Measurements from ENCODE around the gene PALLD.
"Not testable (repeated sequence)": the region's sequence is repeated elsewhere in the genome, so short reads cannot be mapped to it uniquely, and the experiment has no call there.

The PALLD gene

DNA sequence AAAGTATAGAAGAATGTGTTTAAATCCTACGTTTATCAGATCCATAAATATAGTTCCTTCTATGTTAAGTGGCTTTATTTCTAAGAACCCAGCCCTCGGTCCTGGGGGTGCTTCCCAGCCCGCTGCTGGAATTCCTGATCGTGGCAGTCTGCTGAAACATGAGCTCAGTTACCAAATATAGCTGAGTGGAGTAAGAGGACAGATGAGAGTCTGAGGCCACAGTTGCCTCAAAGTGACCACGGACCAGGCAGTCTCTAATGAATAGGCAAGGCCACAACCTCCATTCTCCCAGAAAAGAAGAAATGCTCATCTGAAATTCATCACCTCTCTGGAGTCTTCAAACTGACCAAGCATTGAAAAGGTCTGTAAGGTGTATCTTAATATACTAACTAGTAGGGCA, at the start of gene PALLD:
TSS of gene PALLD (plus strand) at position 219 of the 400 bp plus-strand sequence.
- no peak for DNase-seq

DNA sequence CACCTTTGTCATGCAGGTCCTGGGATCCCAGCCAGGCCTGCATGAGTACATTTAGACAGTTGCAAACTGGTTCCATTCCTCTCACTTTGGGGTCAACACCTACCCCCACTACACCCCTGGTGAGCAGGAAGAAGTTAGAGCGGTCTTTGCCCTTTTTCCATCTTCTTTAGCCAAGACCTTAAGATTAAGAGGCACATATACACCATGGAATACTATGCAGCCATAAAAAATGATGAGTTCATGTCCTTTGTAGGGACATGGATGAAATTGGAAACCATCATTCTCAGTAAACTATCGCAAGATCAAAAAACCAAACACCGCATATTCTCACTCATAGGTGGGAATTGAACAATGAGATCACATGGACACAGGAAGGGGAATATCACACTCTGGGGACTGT, 47.8 kb upstream of the PALLD start:
- DNase-seq = not testable (repeated sequence)

DNA sequence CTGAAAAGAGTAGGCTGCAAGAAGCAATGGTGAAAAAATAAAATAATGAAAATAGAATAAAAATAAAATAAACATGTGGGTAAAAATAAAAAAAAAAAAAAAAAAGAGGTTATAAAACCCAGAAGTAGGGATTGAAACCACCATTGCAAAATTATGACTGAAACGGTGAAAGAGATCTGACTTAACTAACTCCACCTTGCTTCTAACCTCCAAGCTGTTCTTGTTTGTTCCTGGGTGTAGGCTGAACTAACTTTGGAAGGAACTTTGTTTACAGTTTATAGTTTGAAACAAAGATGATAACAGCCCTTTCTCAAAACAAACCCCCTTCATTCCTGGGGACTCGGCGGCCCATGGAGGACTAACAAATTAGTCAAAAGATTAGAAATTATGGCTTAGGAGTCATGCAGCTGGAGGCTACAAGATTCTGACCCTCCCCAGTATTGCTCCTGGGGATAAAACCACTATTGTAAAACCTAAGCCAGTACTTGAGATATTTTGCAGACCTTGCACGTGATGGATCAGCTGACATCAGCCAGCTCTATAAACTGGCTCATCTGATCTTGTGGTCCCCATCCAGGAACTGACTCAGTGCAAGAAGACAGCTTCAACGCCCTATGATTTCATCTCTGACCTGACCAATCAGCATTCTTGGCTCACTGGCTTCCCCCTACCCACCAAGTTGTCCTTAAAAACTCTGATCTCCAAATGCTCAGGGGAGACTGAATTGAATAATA, 47.0 kb upstream of the PALLD start:
- DNase-seq = no peak

DNA sequence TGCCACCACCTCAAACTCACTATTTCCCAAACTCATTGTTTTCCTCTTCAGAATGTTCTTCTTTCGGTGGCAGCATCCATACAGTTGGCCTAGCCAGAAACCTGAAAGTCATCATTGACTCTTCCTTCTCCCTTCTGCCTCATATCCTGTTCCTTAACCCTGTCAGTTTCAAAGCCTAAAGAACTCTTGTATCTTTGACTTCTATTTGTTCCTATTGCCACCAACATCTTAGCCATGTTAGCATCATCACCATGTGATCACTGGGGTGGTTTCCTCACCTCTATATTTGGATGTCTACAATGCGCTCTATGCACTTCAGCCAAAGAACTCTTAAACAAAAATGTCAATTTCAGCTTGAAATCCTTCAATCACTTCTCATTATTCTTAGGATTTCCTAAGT, 45.5 kb upstream of the PALLD start:
- DNase-seq = no peak

DNA sequence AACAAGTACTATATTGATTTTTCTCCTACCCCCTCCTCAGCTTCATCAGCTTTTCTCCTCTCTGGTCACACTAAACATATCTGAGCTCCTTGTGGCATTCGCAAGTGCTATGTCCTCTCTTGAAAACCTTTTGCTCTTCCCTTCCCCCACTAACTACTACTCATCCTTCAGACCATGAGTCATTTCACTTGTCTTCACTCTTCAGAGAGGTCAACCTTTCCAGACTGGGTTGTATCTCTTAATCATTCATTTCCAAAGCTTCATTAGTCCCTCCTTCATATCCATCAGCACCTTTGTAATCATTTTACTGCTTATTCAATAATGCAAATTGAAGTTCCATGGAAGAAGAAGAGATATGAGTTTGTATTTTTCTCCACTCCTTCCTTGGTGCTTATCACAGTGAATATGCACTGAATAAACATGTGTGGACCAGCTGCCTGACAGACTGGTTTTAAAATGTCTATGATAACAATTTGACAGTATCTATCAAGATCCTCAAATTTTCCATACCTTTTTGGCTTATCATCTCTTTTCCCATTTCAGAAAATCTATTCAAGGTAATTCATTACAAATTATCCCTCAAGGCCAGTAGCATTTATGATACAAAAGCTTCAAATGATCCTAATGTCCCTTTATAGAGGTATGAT, 45.0 kb upstream of the PALLD start:
- DNase-seq = no peak

DNA sequence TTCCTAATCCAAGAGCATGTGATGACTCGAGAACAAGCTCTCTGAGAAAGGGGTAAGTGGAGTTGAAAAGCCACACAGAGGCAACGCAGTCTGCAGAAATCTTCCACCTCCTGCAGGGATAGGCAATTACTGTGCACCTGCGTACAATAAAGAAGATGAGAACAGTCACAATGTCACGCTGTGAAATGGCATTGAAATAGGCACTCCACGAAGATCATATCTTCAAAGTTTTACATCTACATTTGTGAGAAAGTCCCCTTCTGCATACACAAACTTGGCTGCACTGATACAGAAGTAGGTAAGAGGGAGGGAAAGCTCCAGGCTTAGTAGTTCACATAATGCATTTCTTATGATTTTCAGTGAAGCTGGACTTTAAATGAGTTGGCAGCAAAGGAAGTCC, 43.7 kb upstream of the PALLD start:
- DNase-seq = no peak

DNA sequence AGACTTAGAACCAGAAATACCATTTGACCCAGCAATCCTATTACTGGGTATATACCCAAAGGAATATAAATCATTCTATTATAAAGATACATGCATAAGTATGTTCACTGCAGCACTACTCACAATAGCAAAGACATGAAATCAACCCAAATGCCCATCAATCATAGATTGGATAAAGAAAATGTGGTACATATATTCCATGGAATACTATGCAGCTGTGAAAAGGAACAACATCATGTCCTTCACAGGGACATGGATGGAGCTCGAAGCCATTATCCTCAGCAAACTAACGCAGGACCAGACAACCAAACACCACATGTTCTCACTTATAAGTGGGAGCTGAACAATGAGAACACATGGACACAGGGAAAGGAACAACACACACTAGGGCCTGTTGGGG, 38.6 kb upstream of the PALLD start:
- not testable (repeated sequence) for DNase-seq

DNA sequence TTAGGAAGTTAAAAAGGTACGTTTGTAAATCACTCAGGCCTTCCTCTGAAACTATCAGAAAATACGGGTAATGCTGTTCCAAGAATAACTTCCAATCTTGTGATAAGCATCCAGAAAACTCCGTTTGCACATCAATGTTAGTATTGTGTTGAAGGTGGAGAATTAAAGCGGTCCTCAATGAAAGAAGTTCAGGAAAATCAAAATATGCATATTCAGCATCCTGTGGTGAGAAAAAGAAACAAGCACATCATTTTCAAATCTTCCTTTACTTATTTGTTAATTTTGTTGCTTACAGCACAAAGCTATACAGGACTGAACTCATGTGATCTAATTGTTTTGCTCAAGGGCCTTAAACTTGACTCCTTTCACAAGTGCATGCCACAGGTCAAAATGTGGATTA, 35.0 kb upstream of the PALLD start:
- DNase-seq = no peak

DNA sequence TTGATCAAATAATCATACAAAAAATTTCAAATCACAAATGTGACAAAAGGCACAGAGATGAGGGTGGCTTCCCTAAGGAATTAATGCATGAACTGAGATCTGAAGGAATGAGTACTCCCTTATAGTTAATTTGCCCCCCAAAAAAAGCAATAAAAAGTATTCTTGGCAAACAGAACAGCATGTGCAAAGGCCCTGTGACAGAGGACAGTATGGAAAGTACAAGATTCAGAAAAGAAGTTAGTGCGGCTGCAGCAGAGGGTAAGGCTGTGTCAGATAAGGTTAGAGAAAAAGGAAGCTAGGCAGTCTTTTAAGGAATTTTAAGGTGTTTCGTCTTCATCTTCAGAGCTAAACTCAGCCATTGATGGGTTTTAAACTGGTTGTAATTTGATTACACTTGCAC, 23.9 kb upstream of the PALLD start:
- no peak for DNase-seq

DNA sequence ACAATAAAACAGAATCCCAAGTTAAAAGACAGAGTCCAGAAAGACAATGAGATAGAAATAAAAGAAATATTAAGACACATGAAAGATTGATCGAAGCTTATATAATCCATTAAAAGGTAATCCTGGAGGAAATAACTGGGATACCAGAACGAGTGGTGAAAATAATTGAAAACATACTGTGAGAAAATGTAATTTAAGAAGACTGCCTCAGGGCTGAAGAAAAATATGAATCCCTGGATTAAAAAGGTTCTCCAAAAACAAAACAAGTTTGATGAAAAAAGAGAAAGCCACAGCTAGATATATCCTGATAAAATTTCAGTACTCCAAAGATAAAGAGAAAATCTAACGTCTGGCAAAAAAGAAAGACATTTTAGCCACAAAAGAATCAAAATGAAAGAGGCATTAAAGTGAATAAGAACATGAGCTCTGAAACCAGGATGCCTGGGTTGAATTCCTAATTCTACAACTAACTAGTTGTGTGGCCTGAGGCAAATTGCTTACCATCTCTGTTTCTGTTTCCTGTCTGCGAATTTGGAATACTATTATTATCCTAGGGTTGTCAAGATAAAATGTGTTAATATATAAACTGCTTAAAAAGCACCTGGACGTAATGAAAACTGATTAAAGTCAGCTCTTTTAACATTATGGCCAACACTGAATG, 22.1 kb upstream of the PALLD start:
- DNase-seq = no peak

DNA sequence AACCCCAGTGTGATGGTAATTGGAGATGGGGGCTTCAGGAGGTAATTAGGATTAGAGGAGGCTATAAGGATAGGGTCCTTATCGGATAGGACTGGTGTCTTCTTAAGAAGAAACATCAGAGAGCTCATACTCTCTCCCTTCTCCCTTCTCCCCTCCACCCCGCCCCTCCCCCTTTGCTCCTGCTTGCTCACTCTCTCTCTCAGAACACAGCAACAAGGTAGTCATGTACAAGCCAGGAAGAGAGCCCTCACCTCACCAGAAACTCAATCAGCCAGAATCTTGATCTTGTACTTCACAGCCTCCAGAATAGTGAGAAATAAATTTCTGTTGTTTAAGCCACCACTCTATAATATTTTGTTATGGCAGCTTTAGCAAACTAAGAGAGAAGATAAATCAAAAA, 21.1 kb upstream of the PALLD start:
- peak; percentile 37 to 46 for DNase-seq

DNA sequence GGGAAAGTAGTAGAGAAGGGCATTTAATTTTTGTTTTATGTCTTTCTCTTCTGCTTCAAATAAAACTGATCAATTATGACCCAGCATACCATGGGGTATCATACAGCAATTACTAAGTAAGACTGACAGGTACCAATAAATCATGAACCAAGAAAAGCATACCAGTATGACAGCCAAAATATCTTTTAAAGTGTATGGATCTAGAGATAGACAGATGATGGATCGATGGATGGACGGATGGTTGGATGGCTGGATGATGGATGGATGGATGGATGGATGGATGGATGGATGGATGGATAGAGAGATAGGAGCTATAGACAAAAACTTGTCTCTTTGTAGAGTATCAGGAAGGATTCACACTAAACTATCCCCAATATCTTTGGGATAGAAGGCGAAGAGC, 18.0 kb upstream of the PALLD start:
- DNase-seq = no peak

DNA sequence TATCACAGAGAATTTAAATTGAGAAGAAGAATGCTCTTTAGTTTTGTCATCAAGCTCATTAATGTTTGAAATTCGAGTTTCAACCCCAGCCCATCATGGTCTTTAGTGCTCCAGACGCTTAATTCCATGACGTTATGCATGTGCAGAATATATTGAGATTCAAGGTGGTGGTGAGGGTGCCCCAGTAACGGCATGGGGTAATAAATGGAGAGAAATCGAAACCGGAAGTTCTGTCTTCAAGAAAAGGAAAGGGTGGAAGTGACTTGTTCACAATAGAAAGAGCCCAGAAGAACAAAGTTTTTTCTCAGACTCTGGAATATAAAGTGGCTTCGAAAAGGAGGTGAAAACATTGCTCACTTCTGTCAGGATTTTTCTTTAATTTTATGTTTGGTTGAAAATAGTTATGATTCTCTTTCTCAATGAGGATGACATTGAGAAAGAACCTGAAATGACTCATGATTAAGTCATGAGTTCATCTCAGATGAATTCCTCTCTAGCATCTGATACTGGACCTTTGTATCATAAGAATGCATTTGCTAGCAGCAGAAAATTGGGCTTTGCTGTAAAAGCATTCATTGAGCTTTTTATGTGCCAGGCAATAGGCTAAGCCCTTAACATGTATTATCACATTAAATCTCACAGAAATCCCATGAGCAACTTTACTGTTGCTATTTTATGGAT, 15.8 kb upstream of the PALLD start:
- peak; percentile 17 to 51 for DNase-seq

DNA sequence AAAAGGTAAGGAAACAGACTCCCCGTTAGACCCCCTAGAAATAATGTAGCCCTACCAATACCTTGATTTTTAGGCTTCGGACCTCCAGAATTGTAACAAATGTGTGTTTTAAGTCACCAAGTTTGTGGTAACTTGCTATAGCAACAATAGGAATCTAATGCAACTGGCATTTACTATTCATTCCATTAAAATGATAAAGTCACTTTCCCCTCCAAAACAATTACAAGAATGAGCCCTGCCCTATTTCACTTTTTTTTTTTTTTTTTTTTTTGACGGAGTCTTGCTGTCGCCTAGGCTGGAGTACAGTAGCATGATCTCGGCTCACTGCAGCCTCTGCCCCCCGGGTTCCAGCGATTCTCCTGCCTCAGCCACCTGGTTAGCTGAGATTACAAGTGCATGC, 13.0 kb upstream of the PALLD start:
- DNase-seq = no peak

DNA sequence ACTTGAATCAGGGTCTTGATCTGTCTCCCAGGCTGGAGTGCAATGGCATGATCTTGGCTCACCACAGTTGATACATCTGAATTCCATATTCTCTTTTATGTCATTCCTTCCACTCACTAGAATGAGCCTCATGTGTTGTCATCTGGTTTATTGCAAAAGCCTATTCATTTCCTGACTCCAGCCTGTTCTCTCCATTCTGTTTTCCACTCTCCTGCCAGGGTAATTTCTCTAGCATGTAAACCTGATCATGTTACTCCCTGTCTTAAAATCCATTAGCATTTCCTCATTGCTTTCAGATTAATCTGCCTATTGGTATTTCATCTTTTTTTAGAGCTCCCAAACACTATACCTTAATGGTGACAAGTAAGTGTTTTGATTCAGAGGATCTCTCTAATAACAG, 12.2 kb upstream of the PALLD start:
- DNase-seq = no peak

DNA sequence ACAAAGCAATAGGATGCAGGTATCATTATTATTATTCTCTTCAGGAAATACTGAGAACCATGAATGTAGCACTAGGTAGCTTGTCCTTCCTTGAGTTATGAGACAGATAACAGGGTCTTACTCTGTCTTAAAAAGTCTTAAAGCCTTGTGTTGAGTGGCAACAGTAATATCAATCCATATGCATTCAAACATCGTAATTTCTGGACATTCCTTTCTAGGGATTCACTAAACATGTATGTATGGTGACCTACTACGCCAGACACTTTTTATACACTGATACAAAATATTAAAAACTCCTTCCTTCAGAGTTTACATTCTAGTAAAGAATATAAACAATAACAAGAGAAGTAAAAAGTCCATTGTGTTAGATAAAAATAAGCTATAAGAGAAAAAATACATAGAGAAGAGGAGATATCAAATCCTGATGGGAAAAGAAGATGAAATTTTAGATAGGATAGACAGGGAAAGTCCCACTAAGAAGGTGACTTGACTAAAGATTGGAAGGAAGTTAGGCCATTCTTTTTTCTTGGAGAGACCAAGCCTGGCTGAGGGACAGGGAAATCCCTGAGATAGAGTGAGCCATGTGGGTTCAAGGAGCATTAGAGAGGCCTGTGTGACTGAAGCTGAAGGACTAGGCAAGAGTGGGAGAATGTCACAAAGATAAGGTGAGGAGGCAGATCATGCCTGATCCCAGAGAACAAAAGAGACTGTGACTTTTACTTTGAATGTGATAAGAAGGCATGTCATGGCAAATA, 11.5 kb upstream of the PALLD start:
- no peak for DNase-seq

DNA sequence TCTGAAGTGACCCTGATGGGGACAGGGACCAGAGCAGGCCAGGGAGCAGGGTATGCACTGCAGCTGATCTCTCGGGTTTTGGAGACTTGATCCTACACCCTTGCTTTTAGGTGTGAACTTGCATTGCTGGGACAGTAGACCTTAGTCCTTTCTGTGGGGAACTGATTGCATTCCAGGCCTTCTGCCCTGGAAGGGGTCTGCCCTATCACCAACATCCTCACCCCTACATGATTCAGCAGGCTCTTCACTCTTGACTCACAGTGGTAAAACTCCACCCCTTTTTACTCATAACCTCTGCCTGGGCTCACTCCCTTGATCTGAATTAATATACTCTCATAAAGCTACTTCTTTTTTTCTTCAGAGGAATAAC, 10.0 kb upstream of the PALLD start:
- no peak for DNase-seq

DNA sequence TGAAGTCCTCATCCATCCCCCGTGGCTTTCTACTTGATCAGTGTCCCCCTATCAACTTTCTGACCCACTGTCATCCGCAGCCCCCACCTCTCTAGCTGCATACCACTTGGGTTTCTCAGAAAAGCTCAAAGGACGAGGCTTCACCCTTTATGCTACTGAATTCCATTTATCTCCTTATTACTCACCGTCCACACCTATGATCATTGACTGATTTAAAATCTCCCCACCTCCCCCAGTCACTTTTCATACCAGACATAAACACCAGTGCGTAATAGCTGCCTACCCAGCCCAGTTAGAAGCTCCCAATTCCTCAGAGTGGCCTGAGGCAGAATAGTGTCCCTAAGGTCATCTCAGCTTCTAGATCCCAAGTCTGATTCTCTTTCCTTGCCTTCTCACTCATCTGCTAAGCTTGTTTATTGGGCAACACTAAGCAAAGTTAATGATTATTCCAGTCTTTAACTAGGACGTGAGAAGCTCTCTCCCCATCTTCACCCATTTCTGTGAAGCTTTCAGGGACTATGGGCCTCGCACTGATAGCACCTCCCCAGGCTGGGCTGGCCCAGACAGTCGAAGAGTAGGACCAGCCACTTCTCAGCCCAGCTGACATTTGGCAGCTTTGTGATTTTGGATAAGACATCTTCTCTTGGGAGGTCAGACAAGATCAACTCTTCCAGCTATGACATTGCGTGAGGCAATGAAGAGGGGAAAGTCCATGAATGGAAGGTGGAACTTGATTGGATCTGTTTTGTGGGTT, 9.4 kb upstream of the PALLD start:
- DNase-seq = no peak

DNA sequence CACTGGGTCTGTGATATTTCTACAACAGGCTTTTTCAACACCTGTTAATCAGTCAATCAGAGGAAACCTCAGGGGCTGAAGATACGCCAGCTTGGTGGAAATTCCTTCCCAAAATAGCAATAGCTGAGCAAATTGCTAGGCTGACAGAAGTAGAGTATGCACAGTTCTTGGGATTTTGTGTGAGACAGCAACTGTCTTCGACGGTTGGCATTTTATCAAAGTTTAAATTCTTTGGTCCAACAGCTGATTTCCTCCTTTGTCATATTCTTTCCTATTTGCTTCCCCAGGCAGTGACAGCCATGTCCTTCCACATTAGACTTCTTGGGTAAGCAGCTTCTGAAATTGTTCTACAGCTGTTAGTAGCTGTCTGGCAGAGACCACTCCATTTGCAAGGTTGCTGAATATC, 8.0 kb upstream of the PALLD start:
- no peak for DNase-seq

DNA sequence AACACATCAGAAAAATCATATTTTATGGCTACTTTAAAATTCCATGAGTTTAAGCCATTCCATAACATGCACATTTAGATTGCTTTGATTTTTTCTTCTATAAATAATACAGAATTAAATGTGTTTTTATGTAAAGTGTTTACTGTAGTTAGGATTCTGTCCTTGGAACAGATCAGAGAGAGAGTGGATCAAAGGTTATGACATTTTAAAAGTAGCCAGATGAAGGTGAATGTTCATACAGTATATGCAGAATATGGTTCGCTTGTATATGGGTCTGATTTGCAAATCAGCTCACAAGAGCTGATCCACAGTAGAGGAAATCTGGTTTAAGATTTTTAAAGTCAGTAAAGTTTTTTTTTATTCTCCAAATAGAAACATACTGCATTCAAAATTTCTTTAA, 7.2 kb upstream of the PALLD start:
- no peak for DNase-seq

DNA sequence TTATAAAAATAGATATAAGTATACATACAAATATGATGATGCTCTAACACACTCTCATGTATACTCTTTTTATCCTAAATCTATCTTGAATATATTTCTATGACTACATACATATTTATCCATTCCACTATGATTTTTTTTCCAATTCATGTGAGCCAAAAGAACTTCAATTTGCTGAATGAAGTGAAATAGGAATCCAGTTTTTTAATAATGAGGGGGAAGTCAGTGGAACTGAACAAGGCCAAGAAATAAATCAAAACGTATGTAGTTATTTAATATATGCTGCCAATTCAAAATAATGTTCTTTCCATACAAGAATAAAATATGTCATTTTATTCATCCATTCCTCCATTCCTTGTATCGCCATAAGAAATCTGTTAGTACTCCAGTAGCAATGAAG, 6.1 kb upstream of the PALLD start:
- DNase-seq = no peak

DNA sequence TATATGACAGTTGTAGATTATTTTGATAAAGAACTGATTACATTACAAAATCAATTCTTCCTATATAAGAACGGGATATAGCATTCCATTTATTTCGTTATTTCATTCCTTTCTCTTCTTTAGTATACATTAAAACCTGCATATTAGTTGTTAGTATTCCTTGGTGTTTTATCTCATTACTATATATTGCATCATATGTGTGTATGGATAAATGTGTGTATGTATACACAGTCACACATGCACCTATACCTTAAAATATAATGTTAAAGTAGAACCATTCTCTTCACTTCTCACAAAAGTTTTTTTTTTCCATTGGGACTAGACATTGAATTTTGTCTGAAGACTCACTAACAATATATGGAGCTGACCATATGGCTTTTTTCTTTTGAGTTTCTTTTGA, 5.3 kb upstream of the PALLD start:
- DNase-seq = no peak

All from stimulated activated CD4-positive, alpha-beta T cell treated with anti-CD3 and anti-CD28 coated beads, Interleukin-2, amount 100 ng/mL, for 24 hours (primary cell).